GM21825 (cell line): Measurements from ENCODE around the gene CCDC169.
"Not testable (repeated sequence)": the region's sequence is repeated elsewhere in the genome, so short reads cannot be mapped to it uniquely, and the experiment has no call there.

ENCODE experiments used
- ATAC-seq: cut with Tn5 transposase; IDR thresholded peaks from one replicate; pipeline ENCODE4 v1.9.1; 2021; ENCODE audit warnings: mild to moderate bottlenecking, moderate library complexity; ENCODE audit not compliant: unreplicated experiment

The CCDC169 gene

DNA sequence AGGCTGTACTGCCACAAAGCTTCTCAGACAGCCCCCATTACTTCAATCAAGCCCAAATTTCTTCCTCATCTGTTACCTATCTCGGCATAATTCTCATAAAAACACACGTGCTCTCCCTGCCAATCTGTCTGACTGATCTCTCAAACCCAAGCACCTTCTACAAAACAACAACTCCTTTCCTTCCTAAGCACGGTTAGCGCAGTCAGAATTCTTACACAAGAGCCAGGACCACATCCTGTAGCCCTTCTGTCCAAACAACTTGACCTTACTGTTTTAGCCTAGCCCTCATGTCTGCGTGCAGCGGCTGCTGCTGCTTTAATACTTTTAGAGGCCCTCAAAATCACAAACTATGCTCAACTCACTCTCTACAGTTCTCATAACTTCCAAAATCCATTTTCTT lies 22.2 kb upstream of the CCDC169 start:
- not testable (repeated sequence) for ATAC-seq

DNA sequence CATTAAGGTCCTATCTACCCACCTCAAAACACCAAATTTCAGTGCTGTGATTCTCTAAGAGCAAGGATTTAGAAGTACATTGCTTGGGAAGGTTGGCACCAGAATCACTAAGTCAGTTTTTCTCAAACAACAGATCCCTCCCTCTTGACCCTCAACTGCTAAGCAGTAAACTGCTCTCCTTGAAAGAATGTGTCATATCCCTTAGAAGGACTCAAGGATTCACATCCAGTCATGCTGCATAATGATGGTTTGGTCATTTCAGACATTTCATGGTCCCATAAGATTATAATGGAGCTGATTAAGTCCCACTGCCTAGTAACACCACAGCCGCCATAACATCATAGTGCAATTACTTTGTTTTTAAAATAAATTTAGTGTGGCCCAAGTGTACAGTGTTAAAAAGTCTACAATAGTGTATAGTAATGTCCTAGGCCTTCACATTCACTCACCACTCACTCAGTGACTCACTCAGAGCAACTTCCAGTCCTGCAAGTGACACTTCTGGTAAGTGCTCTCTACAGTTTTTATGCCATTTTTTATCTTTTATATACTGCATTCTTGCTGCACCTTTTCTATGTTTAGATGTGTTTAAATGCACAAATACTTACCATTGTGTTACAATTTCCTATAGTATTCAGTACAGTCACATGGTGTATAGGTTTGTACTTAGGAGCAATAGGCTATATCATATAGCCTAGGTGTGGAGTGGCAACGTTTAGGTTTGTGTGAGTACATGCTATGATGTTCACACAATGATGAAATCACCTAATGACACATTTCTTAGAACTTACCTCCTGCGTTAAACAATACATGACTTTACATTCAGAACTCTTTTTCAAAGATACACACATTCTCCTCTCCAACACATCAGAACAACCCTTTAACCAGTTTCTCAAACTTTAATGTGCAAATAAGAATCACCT lies 15.7 kb upstream of the CCDC169 start:
- ATAC-seq = no peak

DNA sequence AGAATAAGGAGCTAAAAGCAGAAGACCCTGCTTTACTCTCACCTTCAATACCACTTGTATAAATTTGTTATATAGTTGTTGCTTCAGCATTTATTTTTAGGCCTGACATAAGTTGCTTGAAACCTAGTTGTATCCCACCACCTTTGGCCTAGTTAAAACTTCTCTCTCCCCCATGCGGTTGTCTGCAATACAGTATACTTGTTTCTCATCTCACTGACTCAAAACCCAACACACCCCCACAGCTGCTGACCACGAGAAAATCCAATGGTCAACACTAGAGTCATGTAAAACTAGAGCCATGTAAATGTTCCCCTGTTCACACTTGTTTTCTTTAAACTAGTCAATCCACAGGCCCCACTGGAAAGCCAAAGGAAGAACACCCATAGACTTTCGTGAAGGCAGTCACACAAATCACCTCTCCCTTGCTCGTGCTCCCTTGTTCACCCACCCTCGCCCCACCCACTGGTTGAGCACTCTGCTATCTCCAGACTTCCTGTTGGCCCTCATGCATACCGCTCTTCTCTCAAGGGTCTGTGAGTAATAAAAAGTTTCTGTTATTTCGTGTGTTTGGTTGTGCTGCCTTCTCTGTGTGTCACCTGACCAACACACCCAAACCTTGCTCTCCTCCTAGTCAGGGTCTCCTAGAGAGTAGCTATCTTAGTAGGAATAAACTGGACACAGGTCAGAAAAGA lies 12.9 kb upstream of the CCDC169 start:
- no peak for ATAC-seq

DNA sequence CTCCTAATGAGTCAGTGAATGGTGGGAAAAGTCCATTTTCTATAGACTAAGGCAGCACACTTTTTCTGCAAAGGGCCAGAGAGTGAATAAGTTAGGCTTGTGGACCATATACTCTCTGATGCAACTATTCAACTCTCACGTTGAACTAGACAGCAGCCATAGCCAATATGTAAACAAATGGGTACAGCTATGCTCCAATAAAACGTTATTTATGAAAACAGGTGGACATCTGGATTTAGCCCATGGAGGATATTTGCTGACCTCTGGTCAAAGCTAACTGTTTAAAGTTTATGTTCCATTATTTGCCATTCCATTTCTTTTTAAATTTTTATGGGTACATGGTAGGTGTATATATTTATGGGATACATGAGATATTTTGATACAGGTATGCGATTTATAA lies 4.7 kb upstream of the CCDC169 start:
- no peak for ATAC-seq

DNA sequence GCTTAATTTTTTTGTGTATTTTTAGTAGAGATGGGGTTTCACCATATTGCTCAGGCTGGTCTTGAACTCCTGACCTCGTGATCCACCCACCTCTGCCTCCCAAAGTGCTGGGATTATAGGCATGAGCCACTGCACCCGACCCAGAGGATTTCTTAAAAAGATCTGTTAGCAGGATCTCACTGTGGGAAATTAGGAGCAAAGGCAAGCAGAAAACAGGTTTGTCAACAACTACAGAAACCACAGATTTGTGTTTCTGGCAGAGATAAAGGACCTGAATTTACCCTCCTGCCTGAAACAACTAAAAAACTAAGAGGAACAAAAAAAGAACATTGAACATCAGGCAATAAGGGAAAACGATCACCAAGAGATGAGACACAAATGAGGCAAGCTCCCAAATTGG lies 1.9 kb upstream of the CCDC169 start:
- not testable (repeated sequence) for ATAC-seq

DNA sequence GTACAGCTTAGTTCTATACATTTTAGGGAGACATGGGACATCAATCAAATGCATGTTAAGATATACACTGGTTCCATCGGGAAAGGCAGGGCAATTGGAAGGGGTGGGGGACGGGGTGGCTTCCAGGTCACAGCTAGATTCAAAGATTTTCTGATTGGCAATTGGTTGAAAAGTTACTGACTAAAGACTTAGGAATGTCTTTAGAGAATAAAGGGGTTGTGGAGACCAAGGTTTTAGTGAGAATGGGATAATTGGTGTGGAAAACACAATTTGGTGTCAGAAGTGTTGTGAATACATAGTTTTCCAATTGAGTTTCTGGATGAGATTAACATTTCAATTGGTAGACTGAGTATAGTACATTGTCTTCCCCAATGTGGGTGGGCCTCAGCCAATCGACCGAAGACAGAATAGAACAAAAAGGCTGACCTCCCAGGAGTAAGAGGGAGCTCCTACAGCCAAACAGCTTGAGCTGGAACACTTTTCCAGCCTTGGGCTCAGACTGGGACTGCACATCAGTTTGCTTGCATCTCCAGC lies 988 bp upstream of the CCDC169 start:
- no peak for ATAC-seq

DNA sequence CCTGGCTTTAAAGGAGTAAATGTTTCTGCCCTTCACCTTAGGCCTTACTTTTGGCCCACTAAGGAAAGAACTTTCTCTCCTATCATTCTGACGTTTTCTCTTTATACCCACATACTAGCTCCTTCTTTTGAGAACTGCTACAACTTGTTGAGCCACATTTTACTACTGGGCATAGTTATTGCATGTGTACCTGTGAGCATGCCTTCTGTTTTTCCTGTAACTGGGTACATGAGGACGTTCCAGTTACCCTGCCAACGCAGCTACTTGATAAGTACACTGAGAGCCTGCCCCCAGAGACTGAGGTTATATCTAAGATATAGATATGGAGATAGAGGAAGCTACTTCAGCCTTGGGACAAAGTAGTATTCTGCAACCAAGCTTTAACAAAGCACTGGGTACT lies 3.5 kb downstream of the CCDC169 start:
- no peak for ATAC-seq

DNA sequence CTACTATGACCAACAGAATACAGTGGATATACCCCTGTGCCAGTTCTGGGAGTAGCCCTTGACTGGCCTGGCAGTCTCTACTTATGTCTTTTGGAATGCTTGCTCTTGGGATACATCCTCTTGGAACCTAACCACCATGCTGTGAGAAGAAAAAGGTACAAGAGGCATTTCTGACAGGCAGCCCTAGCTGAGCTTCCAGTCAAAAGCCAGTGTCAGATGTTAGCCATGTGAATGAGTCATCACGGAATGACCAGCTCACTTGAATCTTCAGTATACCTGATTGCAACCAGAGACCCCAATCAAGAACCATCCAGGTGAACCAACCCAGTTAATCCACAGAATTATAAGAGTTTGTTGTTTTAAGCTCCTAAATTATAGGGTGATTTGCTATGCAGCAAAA lies 4.1 kb downstream of the CCDC169 start:
- ATAC-seq = no peak

DNA sequence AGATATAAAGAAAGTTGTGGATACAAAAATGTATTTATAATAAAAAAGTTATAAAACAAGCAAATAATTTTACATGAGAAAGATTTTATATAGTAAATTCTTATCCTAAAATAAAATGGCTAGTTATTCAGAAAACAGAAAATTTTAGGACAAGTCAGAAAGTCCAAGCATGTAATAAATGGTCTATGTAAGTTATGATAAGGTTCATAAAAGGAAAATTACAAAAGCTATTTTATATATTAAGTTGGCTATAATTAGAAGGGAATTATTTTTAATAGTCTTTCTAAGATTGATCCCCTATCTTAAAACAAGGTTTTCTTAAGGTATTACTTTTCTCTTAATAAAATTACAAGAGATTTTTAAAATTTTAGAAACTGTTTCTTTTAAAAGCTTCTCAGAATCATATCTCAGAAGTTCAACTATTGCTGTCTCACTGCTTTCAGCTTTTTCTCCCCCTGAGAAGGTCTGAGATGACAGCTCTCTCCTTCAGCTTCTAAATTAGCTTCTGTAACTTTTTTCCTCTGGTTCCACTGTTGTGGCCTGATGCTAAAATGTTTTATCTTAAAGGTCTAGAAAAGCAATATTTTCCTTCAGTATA lies 8.7 kb downstream of the CCDC169 start:
- ATAC-seq = no peak

DNA sequence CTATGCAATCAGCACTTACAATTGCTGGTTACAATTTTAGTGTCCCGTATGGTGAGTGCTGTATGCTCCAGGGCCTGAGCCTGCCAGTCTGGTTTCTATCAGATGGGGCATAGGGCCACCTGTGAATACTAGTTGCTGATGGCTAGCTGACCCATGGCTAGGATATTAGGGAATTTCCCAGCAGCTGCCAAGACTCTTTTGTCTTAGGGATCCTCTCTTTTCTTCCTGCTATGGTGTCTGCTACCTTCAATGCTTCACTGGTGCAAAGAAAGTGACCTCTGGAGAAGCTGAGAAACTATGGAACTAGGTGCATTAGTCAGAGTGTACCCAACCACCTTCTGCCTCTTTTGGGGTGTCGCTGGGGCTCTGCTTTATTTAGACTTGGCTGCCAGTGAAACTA lies 11.6 kb downstream of the CCDC169 start:
- no peak for ATAC-seq

DNA sequence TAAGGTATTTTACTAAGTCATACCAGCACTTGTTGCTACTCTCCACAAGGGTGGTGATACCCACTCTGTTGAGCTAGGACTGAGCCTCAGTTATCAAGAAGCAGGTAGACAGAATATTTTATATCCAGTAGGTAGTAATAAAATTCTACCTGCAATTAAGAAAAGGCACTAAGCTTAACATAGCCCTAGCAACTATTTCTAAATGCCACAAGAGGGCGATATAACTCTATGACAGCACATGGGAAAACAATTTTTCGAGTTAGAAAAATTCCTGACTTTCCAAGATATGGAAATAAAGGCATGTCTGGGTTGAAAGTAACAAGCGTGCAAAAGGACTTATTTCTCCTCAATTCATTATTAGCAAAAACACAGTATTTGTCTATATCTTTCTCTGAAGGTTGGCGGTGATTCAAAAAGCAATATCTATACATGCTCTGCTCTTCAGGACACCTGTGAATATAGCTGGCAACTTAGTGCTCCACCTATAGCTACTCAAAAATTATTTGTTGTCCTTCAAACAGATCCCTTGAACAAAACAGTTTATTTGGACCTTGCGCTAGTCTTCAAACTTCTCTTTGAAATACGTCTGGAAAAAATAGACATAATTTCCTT lies 14.7 kb downstream of the CCDC169 start:
- ATAC-seq = no peak

DNA sequence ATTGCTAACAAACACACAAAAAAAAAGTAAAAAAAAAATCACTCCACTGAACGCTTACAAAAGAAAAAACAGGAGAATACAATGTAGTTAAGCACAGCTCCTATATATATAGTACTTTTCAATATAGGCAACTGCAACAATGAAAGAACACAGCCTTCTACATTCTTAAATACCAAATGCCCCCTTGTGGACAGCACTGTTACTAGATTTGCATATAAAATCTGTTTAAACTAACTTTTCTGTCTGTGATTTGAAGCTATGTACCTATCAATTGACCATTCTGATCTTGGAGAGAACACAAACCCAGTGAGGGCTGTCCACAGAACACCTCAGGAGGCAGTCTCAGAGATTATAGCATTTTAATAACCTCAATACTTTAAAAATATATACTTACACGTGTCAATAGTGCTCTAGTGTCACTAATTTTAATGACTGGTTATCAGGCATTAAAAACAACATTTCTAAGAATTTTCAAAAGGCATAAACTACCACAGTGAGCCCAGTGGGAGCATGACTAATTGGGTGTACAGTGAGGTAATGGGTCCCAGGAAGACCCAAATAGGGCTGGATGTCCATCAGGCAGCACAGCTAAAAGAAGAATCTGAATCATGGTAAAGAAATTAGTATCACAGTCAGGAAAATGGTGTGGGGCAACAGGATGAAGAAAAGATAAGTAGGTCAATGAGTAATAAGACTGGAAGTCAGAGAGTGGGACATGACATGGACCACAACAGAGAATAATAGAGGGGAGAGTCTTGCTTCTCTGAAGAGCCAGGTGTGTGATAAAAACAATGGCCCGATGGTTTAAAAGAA lies 22.2 kb downstream of the CCDC169 start:
- ATAC-seq = no peak

DNA sequence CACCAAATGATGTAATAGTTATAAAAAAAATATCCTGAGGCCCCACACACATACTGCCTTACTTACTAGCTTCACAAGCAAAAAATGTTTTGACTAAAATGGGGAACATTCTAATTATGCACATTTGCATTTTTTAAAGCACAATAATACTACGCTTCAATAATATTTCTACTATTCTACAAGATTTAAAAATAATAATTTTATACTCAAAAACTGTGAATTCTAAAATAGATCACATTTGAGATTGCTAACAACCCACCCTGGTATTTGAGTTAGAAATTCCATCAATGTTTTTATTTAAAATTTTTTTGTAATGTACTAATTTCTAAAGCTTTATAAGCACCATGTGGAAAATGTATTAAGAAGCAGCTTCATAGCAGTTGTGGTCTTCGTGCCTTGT lies 24.2 kb downstream of the CCDC169 start:
- ATAC-seq = no peak

DNA sequence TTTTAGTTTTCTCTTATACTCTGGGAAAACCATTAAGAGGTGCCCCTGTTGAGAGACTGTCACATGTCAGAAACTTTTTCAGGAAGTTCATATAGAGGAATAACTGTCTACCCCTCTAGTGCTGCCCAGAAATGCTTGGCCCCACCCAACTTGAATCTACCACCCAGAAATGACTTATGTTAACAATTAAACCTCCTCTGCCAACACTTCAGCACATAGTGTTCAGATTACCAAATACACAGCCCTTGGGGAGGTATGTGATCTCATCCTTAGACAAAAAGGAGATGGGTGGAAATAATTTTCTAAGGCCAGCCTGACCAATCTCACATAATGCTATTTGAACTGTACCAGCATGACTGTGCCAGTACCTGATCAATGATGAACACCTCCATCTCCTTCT lies 35.6 kb downstream of the CCDC169 start:
- no peak for ATAC-seq

DNA sequence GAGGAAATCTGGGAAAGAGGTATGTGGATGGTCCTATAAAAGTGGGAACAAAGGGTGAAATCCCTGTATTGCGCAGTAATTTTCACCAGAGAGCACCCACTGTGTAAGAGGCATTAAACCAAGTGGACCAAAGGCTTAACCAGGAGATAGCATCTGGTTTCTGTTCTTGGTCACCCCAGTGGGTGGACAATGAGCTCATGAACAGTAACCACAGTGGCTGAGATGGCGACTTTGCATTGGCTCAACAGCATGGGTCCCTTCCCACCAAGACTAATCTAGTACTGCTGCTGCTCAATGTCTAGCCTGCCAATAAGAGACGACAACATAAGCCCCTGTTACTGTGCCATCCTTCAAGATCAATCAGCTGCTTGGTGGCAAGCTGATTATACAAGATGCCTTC lies 36.6 kb downstream of the CCDC169 start:
- ATAC-seq = no peak

DNA sequence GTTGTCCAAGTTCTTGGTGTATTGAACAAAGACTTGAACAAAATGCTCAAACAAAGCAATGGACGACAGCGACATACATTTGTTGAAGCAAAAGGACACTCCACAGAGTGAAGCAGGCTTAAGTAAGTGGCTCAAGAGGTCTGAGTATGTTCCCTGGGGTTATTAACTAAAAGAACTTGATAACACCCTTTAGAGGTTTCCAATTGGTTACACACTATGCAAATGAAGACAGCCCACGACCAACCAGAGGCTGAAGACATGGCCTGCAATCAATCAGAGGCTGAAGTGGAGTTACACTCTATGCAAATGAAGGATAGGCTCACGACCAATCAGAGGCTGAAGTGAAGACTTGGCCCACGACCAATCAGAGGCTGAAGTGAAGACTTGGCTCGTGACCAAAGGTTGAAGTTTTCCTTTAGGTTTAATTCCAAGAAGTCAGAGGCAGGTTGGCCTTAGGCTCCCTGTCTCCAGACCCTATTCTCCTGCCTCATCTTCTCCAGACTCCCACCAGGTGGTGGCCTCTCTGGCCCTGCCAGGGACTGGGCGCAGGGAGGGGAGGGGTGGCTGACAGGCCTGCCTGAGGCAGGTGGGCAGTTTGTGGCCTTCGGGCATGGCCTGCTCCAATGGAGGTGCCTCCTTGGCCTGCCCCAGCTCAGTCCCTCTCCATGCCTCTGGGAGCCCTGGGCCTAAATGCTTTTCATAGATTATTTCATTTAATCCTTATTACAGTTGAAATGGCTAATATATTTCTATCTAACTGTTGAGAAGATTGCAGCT lies 38.1 kb downstream of the CCDC169 start:
- ATAC-seq = no peak

DNA sequence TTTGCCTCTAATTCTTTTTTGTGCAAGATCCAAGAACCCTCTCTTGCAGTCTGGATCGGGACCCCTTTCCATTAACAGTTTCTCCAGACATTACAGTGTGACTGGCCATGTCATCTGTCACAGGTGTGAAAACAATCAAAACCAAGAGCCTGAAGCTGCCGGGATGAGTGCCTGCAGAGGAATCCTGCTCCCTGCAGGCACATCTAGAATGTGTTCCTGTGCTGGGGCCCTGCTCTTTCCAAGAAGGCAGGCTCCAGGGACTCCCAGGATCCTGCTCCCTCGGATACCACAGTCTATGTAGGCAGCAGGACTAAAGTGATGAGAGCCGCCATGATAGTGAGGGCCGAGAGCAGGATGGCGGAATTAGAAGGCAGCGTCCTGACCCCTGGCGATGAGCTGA lies 38.8 kb downstream of the CCDC169 start:
- no peak for ATAC-seq

DNA sequence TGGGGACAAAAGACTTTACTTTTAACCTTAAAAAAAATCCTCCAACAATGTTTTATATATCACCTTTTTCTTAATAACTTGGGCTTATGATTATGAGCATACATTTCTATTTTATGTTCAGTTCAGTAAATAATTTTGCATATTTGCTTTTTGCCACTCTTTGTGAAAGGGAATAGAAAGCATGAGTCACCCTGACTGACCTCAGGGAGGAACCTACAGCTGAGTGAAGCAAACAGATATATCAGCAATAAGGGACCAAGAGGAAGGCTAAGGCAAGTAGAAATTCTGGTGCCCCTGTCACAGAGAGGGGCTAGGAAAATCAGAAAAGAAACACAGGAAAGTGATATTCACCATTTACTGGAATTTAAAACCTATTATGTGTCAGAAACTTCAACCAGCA lies 46.1 kb downstream of the CCDC169 start:
- no peak for ATAC-seq

DNA sequence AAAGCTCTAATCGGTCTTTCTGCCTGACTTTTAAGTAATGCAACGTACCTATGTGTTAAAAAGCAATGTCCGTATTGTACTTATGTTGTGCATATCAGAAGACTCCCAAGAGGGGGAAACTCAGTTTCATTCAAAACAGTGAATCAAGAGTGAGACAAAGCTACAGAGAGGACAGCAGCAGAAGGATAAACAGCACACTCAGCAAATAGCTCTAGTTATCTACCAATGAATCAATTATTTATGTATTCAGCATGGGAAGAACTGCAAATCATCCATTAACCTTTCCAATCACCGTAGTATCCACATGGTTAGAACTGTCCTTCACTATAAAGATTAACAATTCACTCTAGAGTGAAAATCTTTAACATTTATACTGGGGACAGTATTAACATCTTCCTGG lies 46.6 kb downstream of the CCDC169 start:
- no peak for ATAC-seq

DNA sequence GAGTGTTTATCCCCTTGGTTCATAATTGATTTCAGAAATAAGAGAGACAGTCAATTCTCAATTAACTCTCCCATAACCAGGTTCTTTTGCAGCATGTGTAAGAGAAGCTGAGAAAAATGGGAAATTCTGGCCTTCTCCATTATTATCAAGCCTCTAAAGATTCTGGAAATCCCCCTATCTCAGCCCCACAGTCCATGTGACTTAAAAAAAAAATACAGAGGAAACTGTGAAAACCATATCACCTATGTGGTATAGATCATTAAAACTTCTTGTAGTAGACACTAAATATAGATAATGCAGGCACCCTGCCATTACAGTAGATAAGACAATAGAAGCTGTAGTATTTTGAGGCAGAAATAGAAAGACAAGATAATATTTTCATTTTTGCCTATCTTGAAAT lies 48.9 kb downstream of the CCDC169 start:
- ATAC-seq = no peak
